SU-DHL-6 (cell line): Measurements from ENCODE around the gene CTCF.

ENCODE experiments used
- EZH2phosphoT487 ChIP-seq: fragments of 200-600 bp; sonication (generic), shearing (Covaris generic); conservative IDR thresholded peaks from 2 replicates; pipeline ENCODE4 v1.6.1; 2018; ENCODE audit warnings: mild to moderate bottlenecking, antibody characterized with exemption, low read length, moderate library complexity, mixed read lengths
- TF ChIP-seq, protein P1 (sequence below): fragments of 200-600 bp; sonication (generic); IDR thresholded peaks from one replicate; pipeline ENCODE4 v1.5.1; 2017; ENCODE audit warnings: antibody characterized with exemption, mild to moderate bottlenecking, low read length, moderate library complexity; ENCODE audit not compliant: insufficient read depth, poor library complexity, severe bottlenecking

DNA sequence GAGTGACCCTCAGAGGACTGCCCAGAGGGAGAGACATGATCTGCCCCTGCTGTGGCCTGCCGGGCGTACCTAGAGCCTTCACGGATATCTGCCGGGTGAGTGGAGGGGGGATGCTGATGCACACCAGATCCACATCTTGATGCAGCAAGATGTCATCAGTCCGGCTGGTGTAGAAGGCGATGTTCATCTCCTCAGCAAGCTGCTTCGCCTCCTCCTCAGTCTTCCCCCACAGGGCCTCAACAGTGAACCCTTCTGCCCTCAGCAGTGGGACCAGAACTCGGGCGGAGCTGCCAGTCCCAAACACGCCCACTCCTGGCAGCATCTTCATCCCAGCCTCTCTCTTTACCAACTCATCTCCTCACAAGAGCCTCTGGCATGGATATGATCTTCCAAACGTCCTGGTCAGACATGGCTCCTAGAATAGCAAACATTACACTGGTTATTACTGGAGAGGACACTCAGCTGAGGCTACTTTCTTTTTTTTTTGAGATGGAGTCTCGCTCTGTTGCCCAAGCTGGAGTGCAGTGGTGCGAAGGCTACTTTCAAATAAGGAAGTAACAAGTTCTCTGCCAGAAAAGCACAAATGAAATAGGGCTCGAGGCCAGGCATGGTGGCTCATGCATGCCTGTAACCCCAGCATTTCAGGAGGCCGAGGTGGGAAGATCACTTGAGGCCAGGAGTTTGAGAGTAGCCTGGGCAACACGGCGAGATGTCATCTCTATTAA lies 123.2 kb downstream of the CTCF start:
- TF ChIP-seq, protein P1, sequence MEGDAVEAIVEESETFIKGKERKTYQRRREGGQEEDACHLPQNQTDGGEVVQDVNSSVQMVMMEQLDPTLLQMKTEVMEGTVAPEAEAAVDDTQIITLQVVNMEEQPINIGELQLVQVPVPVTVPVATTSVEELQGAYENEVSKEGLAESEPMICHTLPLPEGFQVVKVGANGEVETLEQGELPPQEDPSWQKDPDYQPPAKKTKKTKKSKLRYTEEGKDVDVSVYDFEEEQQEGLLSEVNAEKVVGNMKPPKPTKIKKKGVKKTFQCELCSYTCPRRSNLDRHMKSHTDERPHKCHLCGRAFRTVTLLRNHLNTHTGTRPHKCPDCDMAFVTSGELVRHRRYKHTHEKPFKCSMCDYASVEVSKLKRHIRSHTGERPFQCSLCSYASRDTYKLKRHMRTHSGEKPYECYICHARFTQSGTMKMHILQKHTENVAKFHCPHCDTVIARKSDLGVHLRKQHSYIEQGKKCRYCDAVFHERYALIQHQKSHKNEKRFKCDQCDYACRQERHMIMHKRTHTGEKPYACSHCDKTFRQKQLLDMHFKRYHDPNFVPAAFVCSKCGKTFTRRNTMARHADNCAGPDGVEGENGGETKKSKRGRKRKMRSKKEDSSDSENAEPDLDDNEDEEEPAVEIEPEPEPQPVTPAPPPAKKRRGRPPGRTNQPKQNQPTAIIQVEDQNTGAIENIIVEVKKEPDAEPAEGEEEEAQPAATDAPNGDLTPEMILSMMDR = no peak
- TF ChIP-seq EZH2phosphoT487 = no peak
